HFF-Myc (cell line): ENCODE measurements around the gene PRLR.

ENCODE experiments used
- DNase-seq: peaks from one replicate; pipeline ENCODE4 v3.0.0-alpha.2; 2011; ENCODE audit warnings: low read depth; ENCODE audit errors: extremely low read depth
- H3K4me3 ChIP-seq: replicated peaks from 2 replicates; pipeline ENCODE4 v1.5.1; 2011; ENCODE audit warnings: low read depth, mild to moderate bottlenecking, control low read depth, low read length
- CTCF ChIP-seq: IDR thresholded peaks from 2 replicates; pipeline ENCODE4 v1.5.1; 2012; ENCODE audit warnings: mild to moderate bottlenecking, low read depth, low read length, control low read depth; ENCODE audit errors: missing control alignments

The PRLR gene

GRCh38 chr5:35212122-35212982 is 17.9 kb downstream of the PRLR start:
- no peak overlapping the region for H3K4me3 ChIP-seq
- DNase-seq: no peak

GRCh38 chr5:35209862-35210261 is 20.4 kb downstream of the PRLR start:
- no peak overlapping the region for H3K4me3 ChIP-seq
- DNase-seq: no peak
- no peak for TF ChIP-seq CTCF

More at GRCh38 chr5:35212122-35212982, 17.9 kb downstream of the PRLR start:
- no peak for TF ChIP-seq CTCF

- H3K4me3 ChIP-seq: no peak overlapping the region
- no peak for TF ChIP-seq CTCF
- DNase-seq: no peak
Observed at GRCh38 chr5:35205606-35206005, 24.7 kb downstream of the PRLR start.

GRCh38 chr5:35205186-35205585 is 25.1 kb downstream of the PRLR start:
- no peak for TF ChIP-seq CTCF
- no peak overlapping the region for H3K4me3 ChIP-seq
- no peak for DNase-seq

- no peak for TF ChIP-seq CTCF
- DNase-seq: no peak
- H3K4me3 ChIP-seq: no peak overlapping the region
Observed at GRCh38 chr5:35203403-35203802, 26.9 kb downstream of the PRLR start.

- peak; percentile 76 for TF ChIP-seq CTCF
- no peak overlapping the region for H3K4me3 ChIP-seq
- peak; percentile 26 for DNase-seq
Observed at GRCh38 chr5:35202319-35203111, 27.8 kb downstream of the PRLR start.
